Measurements from ENCODE around the gene NOXA1. TPM values are rescaled to one million over a fixed set of nuclear protein-coding genes. Genes with fewer than 3 reads are reported as not detected.

NOXA1 gene
- total and polyA plus RNA-seq, 7 donors: 1.4 to 16.4 (median 3.3) TPM

GRCh38 chr9:137435381-137435891, 12.2 kb downstream of the NOXA1 start:
- intact Hi-C loops (cut with DNase I): no loop called here
- TF ChIP-seq EP300 (IDR thresholded peaks at IDR 0.05) (no peak), POLR2AphosphoS5 (IDR thresholded peaks at IDR 0.05) (no peak), POLR2A (IDR thresholded peaks at IDR 0.05) (no peak), CTCF (IDR thresholded peaks at IDR 0.05) (no peak)
- no peak for DNase-seq
- Histone ChIP-seq H3K27me3 (peaks cover 0 to 37% (median 12%) of the 10 kb centered on the region in 3 donors), H3K4me1 (peaks cover 0 to 11% (median 10%) of the 10 kb centered on the region in 4 donors), H3K27ac (peak overlapping the region in 1 of 4 donors; percentile 26), H3K9me3 (no peaks in the 10 kb centered on the region), H3K36me3 (no peaks in the 10 kb centered on the region), H3K4me3 (no peak overlapping the region)
- 56 to 81% methylated on average over 20 of the region's 20 CpGs for WGBS, 2 donors

DNA sequence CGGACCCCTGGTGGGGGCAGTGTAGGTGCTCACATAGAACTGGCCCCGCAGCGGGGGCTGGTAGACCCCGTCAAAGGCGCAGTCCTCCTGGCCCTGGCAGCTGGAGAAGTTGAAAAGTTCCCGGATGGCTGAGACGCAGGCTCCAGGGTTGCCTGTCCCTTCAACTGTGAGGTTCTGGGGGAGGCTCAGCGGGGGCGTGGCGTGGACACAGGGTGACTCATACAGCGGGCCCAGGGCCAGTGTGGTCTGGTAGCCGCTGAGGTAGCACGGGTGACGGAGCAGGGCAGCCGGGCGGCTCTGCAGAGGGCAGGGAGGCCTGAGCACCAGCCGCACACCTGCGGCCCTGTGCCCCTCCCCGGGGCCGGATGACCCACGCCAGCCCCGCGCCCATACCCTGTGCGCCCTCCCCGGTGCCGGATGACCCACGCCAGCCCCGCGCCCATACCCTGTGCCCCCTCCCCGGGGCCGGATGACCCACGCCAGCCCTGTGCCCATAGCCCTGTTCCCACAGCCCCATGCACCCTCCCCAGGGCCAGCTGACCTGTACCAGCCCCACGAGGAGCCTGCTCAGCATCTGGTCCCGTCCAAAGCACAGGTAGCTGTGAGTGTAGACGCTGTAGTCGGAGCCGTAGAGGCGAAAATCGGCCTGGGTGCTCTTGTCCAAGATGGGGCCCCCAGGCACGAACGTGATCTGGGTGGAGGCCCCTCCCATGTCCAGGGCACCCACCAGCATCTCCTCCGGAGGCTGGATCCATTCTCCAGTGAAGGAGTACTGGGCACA, 13.0 kb downstream of the NOXA1 start:
- peak; percentile 88 for DNase-seq
- Histone ChIP-seq H3K4me1 (peaks cover 0 to 12% (median 11%) of the 10 kb centered on the region in 4 donors), H3K27ac (peak overlapping the region in 1 of 4 donors; percentile 26)

DNA sequence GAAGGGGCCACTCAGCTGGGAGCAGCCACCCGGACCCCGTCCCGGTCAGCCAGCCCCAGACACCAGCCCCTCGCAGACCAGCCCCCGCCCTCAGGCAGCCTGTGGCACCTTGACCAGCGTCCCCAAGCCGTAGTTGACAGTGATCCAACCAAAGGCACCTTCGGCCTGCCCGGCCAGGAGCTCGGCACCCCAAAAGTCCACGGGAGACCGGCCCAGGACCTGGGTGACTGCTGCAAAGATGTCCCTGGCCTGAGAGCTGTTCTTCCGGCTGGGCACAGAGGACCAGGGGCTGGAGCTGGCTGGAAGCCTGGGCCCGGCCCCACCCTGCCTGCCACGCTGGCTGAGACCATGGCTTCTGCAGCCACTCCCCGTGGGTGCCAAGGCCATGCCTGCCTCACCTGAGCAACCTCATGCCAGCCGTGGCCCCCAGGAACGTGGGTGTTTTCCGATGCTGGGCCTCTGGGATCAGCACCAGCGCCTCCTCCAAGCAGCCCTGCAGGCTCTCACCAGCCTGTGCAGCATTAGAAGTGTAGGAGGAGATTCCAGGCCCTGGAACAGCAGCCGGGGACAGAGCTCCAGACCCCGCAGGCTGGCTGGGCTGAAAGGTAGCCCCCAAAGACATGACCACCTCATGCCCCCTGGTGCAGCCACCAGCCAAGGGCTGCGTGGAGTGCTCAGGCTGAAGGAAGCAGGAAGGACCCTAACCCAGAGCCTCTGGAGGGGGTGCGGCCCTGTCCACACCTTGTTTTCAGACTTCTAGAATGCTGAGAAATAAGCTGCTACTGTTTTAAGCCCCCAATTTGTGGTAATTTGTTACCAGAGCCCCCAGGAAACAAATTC, 13.8 kb downstream of the NOXA1 start:
- 24 to 75% methylated on average over 24 of the region's 24 CpGs for WGBS, 2 donors
- Histone ChIP-seq H3K4me3 (no peak overlapping the region), H3K9me3 (no peaks in the 10 kb centered on the region), H3K4me1 (peaks cover 0 to 20% (median 19%) of the 10 kb centered on the region in 4 donors), H3K36me3 (no peaks in the 10 kb centered on the region), H3K27me3 (peaks cover 9 to 36% (median 20%) of the 10 kb centered on the region in 3 donors), H3K27ac (no peak overlapping the region)
- no peak for DNase-seq
- intact Hi-C loops (cut with DNase I): no loop called here
- TF ChIP-seq EP300 (IDR thresholded peaks at IDR 0.05) (no peak), POLR2AphosphoS5 (IDR thresholded peaks at IDR 0.05) (no peak), POLR2A (IDR thresholded peaks at IDR 0.05) (no peak), CTCF (IDR thresholded peaks at IDR 0.05) (no peak)

More for the DNA sequence above, 13.0 kb downstream of the NOXA1 start:
- Histone ChIP-seq H3K27me3 (peaks cover under 1 to 31% (median 11%) of the 10 kb centered on the region in 3 donors), H3K9me3 (no peaks in the 10 kb centered on the region), H3K36me3 (no peaks in the 10 kb centered on the region), H3K4me3 (no peak overlapping the region)
- 16 to 65% methylated on average over 42 of the region's 42 CpGs for WGBS, 2 donors
- intact Hi-C loops (cut with DNase I): no loop called here
- peak in 1 of 4 donors; percentile 28 for TF ChIP-seq POLR2AphosphoS5 (IDR thresholded peaks at IDR 0.05)
- TF ChIP-seq CTCF (IDR thresholded peaks at IDR 0.05): no peak
- no peak for TF ChIP-seq EP300 (IDR thresholded peaks at IDR 0.05)
- peak in 1 of 2 donors; percentile 10 for TF ChIP-seq POLR2A (IDR thresholded peaks at IDR 0.05)

GRCh38 chr9:137437691-137438590, 14.7 kb downstream of the NOXA1 start:
- peaks cover 10 to 46% (median 22%) of the 10 kb centered on the region in 3 donors for H3K27me3 ChIP-seq
- no peak for TF ChIP-seq POLR2A (IDR thresholded peaks at IDR 0.05)
- TF ChIP-seq EP300 (IDR thresholded peaks at IDR 0.05): no peak
- TF ChIP-seq CTCF (IDR thresholded peaks at IDR 0.05): no peak
- TF ChIP-seq POLR2AphosphoS5 (IDR thresholded peaks at IDR 0.05): no peak
- 23 to 81% methylated on average over 40 of the region's 40 CpGs for WGBS, 2 donors
- H3K4me3 ChIP-seq: no peak overlapping the region
- H3K27ac ChIP-seq: no peak overlapping the region
- DNase-seq: no peak
- peaks cover 0 to 20% (median 19%) of the 10 kb centered on the region in 4 donors for H3K4me1 ChIP-seq
- intact Hi-C loops (cut with DNase I): no loop called here
- H3K36me3 ChIP-seq: no peaks in the 10 kb centered on the region
- H3K9me3 ChIP-seq: peaks cover 0 to 3% (median 0%) of the 10 kb centered on the region in 4 donors

All from sigmoid colon (tissue), 7 donors.